ENCODE results near the gene RNF19B. TPM values are rescaled to one million over a fixed set of nuclear protein-coding genes. Genes with fewer than 3 reads are reported as not detected.

RNF19B gene
- polyA plus RNA-seq, 2 of the 4 experiments (the other 2 are of a cell fraction), result 9.9 to 22.6 TPM

DNA sequence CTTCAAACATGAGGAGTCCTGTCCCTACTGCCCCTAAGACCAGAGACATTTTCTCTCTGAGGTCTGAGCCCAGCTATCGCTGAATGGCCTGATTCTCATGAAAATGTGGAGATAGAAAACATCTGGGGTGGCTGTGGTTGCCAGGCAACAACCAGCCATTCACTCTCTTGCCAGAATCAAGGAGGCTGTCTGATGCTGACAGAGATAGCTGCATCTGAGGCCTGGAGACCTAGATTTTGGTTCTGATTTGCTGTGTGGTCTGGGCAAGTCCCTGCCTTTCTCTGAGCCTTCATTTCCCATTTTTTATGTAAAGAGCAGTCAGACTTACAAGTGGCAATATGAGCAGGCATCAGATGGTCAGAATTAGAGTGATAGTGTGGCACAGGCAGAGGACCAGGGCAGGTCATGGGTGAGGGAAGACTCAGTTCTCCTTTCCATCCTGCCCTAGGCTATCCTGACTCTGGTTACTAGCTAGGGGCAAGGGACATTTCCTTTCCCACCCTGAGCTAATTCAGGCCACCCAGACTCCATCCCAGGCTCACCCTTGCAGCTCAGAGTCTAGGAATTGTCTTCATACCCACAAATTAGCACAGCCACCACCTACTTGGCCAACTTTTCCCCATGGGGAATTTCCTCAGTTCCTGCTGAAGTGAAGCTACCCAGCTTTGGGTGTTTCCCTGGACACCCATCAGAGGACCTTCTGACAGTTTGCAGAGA lies 20.0 kb upstream of the RNF19B start:
- POLR2A ChIA-PET, result interaction anchor here (1.1 to 1.8 kb wide), 2 partner anchors 20 kb away, joined by 3 to 8 read pairs; partner anchors contain the start of gene RNF19B
- DNase-seq (ENCODE audit: low read depth in 1 of 2, low spot score in 1 of 2), result no peak
- no peak overlapping the region for H3K4me3 ChIP-seq
- ATAC-seq, result no peak
- FAIRE-seq, result no peak
- CTCF ChIA-PET, result interaction anchor here (0.9 to 1.6 kb wide), 5 partner anchors 9 to 113 kb away, joined by 3 to 6 read pairs (median 4); no protein-coding TSS in a partner anchor
- WGBS (ENCODE audit: missing lambda C conversion rate), result 92% methylated on average over 1 of the region's 1 CpG
- TF ChIP-seq RARB (CRISPR knock-in tag; IDR thresholded peaks at IDR 0.05) (no peak), ZNF302 (CRISPR knock-in tag; IDR thresholded peaks at IDR 0.05) (no peak), JUNB (IDR thresholded peaks at IDR 0.05) (no peak), HES2 (IDR thresholded peaks at IDR 0.05) (no peak), ESRRA (IDR thresholded peaks at IDR 0.05; ENCODE audit: borderline replicate concordance, low read length) (no peak), MAZ (IDR thresholded peaks at IDR 0.05; ENCODE audit: borderline replicate concordance, low read depth, low read length) (no peak), CBX8 (IDR thresholded peaks at IDR 0.05) (no peak), FOXS1 (CRISPR knock-in tag; IDR thresholded peaks at IDR 0.05) (no peak), PBX3 (IDR thresholded peaks at IDR 0.05) (no peak), JUN (IDR thresholded peaks at IDR 0.05) (no peak), BHLHE40 (IDR thresholded peaks at IDR 0.05; ENCODE audit: low read depth, low read length) (no peak), CTCF (IDR thresholded peaks at IDR 0.05) (no peak), MAFK (IDR thresholded peaks at IDR 0.05; ENCODE audit: partially characterized antibody) (no peak), FOSL2 (IDR thresholded peaks at IDR 0.05) (no peak), FOSL2 (CRISPR knock-in tag; IDR thresholded peaks at IDR 0.05) (no peak), GATA3 (IDR thresholded peaks at IDR 0.05; ENCODE audit: borderline replicate concordance) (no peak), HOXB5 (CRISPR knock-in tag; IDR thresholded peaks at IDR 0.05) (no peak), ZFP36 (IDR thresholded peaks at IDR 0.05; ENCODE audit: borderline replicate concordance, partially characterized antibody) (no peak), CEBPB (IDR thresholded peaks at IDR 0.05) (no peak), POLR2A (IDR thresholded peaks at IDR 0.05; ENCODE audit: low read length) (no peak)
- TF ChIP-seq, protein P1, sequence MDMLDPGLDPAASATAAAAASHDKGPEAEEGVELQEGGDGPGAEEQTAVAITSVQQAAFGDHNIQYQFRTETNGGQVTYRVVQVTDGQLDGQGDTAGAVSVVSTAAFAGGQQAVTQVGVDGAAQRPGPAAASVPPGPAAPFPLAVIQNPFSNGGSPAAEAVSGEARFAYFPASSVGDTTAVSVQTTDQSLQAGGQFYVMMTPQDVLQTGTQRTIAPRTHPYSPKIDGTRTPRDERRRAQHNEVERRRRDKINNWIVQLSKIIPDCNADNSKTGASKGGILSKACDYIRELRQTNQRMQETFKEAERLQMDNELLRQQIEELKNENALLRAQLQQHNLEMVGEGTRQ (IDR thresholded peaks at IDR 0.05), result no peak
- H3K9me3 ChIP-seq, result no peaks in the 10 kb centered on the region
- H3K4me1 ChIP-seq, result peaks cover 40% of the 10 kb centered on the region
- peak overlapping the region in 1 of 2 experiments; percentile 61; a peak in 3 of 6 replicates for H3K27ac ChIP-seq
- H3K4me2 ChIP-seq, result no peak overlapping the region

DNA sequence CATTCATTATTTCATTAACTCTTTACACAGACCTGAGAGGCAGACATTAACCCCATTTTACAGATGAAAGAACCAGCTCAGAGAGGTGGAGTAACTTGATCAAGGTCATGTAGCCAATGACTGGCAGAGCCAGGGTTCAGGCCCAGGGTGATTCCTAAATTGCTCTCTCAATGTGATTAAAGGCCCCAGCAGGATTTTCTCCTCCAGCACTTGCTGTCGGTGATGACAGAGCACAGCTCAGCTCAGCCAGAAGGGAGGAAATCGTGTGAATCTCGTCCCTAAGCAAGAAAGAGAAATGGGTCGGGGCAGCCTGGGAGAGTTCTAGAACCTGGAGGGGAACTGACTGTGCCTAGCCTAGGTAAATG lies 19.5 kb upstream of the RNF19B start:
- Histone ChIP-seq H3K4me3 (no peak overlapping the region), H3K27ac (peak overlapping the region in 1 of 2 experiments; percentile 61; a peak in 3 of 6 replicates), H3K9me3 (no peaks in the 10 kb centered on the region), H3K4me1 (peaks cover 34% of the 10 kb centered on the region), H3K4me2 (no peak overlapping the region)
- DNase-seq (ENCODE audit: low read depth in 1 of 2, low spot score in 1 of 2), result no peak
- POLR2A ChIA-PET, result interaction anchor here (1.1 kb wide), 1 partner anchor 19 kb away, joined by 3 read pairs; the partner anchor contains the start of gene RNF19B
- FAIRE-seq, result no peak
- TF ChIP-seq GATA3 (IDR thresholded peaks at IDR 0.05; ENCODE audit: borderline replicate concordance) (no peak), HOXB13 (CRISPR knock-in tag; IDR thresholded peaks at IDR 0.05; ENCODE audit: low read depth) (no peak), EHF (CRISPR knock-in tag; IDR thresholded peaks at IDR 0.05) (no peak), CBX2 (IDR thresholded peaks at IDR 0.05; ENCODE audit: borderline replicate concordance, low read depth) (no peak), MAZ (IDR thresholded peaks at IDR 0.05; ENCODE audit: borderline replicate concordance, low read depth, low read length) (no peak), SMC3 (IDR thresholded peaks at IDR 0.05) (no peak), ZSCAN20 (CRISPR knock-in tag; IDR thresholded peaks at IDR 0.05) (no peak), ZNF302 (CRISPR knock-in tag; IDR thresholded peaks at IDR 0.05) (no peak), HEYL (CRISPR knock-in tag; IDR thresholded peaks at IDR 0.05) (no peak), POLR2AphosphoS2 (conservative IDR thresholded peaks at IDR 0.05; ENCODE audit: low read length) (no peak)
- TF ChIP-seq, protein P1 (IDR thresholded peaks at IDR 0.05), result no peak
- CTCF ChIA-PET, result interaction anchor here (0.9 to 1.6 kb wide), 2 partner anchors 23 to 112 kb away, joined by 3 to 6 read pairs; no protein-coding TSS in a partner anchor
- WGBS (ENCODE audit: missing lambda C conversion rate), result 85% methylated on average over 4 of the region's 4 CpGs
- no peak for ATAC-seq
